ENCODE data around the gene MYBBP1A.

MYBBP1A gene

GRCh38 chr17:4499431-4500190 lies 55.6 kb downstream of the MYBBP1A start:
- peak; percentile 27 to 42 for DNase-seq

- peak; percentile 67 to 74 for DNase-seq
These were observed 56.5 kb downstream of the MYBBP1A start, which contains the start of gene SPNS2 for GRCh38 chr17:4498461-4499397. TSS of gene SPNS2 (plus strand) at chr17:4498881. CDS start at chr17:4499048, 167 bp downstream.

GRCh38 chr17:4497101-4497824 lies 57.9 kb downstream of the MYBBP1A start:
- no peak for DNase-seq

GRCh38 chr17:4492721-4493561 lies 62.2 kb downstream of the MYBBP1A start:
- DNase-seq = peak in 1 of 2 donors; percentile 29

- no peak for DNase-seq
These were observed 64.5 kb downstream of the MYBBP1A start for GRCh38 chr17:4490637-4491061.

GRCh38 chr17:4490109-4490591 lies 65.0 kb downstream of the MYBBP1A start:
- no peak for DNase-seq

- no peak for DNase-seq
These were observed 66.1 kb downstream of the MYBBP1A start for GRCh38 chr17:4488989-4489595.

Data from stimulated activated CD4-positive, alpha-beta T cell treated with anti-CD3 and anti-CD28 coated beads, Interleukin-2, amount 100 ng/mL, for 24 hours (primary cell).